Epithelial cell of umbilical artery (primary cell): Measurements from ENCODE around the gene OR52E1. TPM values are rescaled to one million over a fixed set of nuclear protein-coding genes. Genes with fewer than 3 reads are reported as not detected.

Experiments used
- total RNA-seq: library from RNA; depleted of rRNA; stranded (reverse); fragments of >200 nt; gene quantifications from 2 replicates; pipeline ENCODE4 v1.2.3, GENCODE V29; 2014

Gene OR52E1
- total RNA-seq: not detected in 2 replicates

GRCh38 chr11:5069272-5069671 lies at the start of gene OR52E1:
TSS of gene OR52E1 (plus strand) at chr11:5069572.

GRCh38 chr11:5046226-5046625 lies 23.1 kb upstream of the OR52E1 start, which contains the start of gene OR52J3:
TSS of gene OR52J3 (plus strand) at chr11:5046526. CDS start at chr11:5046526, 0 bp downstream.

GRCh38 chr11:5059391-5059790 lies 10.0 kb upstream of the OR52E1 start, which contains the start of gene OR52E2:
TSS of gene OR52E2 (minus strand) at chr11:5059627. CDS start at chr11:5059627, 0 bp downstream.

Other genes starting within 250 kb of the OR52E1 start
- gene OR51F2, start 248.3 kb upstream of the OR52E1 start, total RNA-seq: not detected in 2 replicates
- gene OR51S1, start 220.4 kb upstream of the OR52E1 start, total RNA-seq: not detected in 2 replicates
- gene OR51T1, start 187.7 kb upstream of the OR52E1 start, total RNA-seq: not detected in 2 replicates
- not detected in 2 replicates for gene OR51A7, start 165.8 kb upstream of the OR52E1 start, total RNA-seq
- gene OR51G2, start 150.2 kb upstream of the OR52E1 start, total RNA-seq: not detected in 2 replicates
- gene OR51G1, start 145.2 kb upstream of the OR52E1 start, total RNA-seq: not detected in 2 replicates
- not detected in 2 replicates for gene OR51A4, start 122.0 kb upstream of the OR52E1 start, total RNA-seq
- not detected in 2 replicates for gene OR51A2, start 113.9 kb upstream of the OR52E1 start, total RNA-seq
- not detected in 2 replicates for gene OR51L1, start 74.7 kb upstream of the OR52E1 start, total RNA-seq
- not detected in 2 replicates for gene OR52J3, start 23.0 kb upstream of the OR52E1 start, total RNA-seq
- gene OR52E2, start 9.9 kb upstream of the OR52E1 start, total RNA-seq: not detected in 2 replicates
- not detected in 2 replicates for gene OR52A5, start 68.8 kb downstream of the OR52E1 start, total RNA-seq
- not detected in 2 replicates for gene OR52A1, start 85.2 kb downstream of the OR52E1 start, total RNA-seq
- gene OR51V1, start 131.1 kb downstream of the OR52E1 start, total RNA-seq: not detected in 2 replicates
- gene HBB, start 157.5 kb downstream of the OR52E1 start, total RNA-seq: not detected in 2 replicates
- gene HBD, start 164.9 kb downstream of the OR52E1 start, total RNA-seq: not detected in 2 replicates
- gene HBG1, start 180.3 kb downstream of the OR52E1 start, total RNA-seq: not detected in 2 replicates
- gene HBG2, start 185.2 kb downstream of the OR52E1 start, total RNA-seq: not detected in 2 replicates
- not detected in 2 replicates for gene HBE1, start 200.4 kb downstream of the OR52E1 start, total RNA-seq
- gene OR51B4, start 232.4 kb downstream of the OR52E1 start, total RNA-seq: not detected in 2 replicates